Activated naive CD4-positive, alpha-beta T cell treated with Interleukin-2 at 50 U/mL for 16 hours (primary cell): ENCODE data around the gene TCERG1L.
"Not testable (repeated sequence)": the region's sequence is repeated elsewhere in the genome, so short reads cannot be mapped to it uniquely, and the experiment has no call there.

Source experiments
- DNase-seq: peaks from one replicate; pipeline ENCODE4 v3.0.0-alpha.2; 2020

TCERG1L gene

DNA sequence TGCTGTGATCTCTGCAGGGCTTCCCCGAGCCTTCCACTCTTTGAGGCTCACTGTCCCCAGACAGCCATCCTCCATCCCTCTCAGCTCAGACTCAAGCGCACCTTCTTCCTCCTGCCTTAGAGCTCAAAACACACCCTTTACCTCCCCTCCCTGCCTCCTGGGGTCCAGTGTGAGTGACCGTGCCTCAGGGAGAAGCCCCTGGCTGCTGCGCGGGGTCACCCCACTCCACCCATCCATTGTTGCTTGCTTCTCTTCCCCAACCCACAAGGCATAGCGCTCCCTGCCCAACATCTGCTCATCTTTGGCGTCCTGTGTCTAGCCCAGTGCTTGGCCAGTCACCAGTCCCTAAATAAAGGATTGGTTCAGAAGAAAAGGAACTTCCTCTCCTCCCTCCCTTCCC is 170.3 kb downstream of the TCERG1L start:
- no peak for DNase-seq

DNA sequence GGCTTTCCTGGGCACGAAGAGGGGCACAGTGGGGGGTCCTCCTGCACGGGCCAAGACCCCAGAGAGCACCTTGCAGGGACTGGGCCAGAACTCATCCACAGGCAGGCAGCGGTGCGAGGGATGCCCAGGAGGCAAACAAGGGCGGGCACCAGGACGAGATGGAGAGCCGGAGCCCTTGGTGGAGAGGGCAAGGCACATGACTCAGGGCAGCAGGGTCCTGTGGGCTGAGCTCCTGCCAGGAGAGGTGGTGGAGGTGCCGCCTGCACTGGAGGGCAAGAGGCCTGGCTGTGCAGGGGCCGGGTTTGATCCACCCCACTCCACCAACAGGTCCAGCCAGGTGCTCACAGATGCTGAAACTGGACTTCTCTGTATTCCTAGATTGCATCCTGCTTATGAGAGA is 170.9 kb downstream of the TCERG1L start:
- DNase-seq = no peak

DNA sequence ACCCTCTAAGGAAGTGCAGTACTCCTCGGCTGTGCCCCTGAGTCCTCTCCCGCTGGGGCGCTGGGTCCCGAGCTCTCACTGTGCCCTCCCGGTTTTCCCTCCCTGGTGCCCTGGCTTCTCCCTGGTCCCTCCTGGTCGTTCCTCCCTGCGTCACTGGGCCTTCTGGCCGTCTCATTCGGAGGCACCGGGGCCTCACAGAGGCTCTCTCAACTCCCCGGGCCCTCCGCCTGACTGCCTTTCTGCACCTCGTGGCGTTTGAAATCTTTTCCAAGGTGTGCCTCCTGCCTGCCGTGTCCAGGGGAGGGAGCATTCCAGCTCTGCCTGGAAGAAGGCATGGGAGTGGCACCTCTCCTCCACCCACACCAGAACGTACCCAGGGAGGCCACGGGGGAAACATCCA is 174.3 kb downstream of the TCERG1L start:
- DNase-seq = no peak

DNA sequence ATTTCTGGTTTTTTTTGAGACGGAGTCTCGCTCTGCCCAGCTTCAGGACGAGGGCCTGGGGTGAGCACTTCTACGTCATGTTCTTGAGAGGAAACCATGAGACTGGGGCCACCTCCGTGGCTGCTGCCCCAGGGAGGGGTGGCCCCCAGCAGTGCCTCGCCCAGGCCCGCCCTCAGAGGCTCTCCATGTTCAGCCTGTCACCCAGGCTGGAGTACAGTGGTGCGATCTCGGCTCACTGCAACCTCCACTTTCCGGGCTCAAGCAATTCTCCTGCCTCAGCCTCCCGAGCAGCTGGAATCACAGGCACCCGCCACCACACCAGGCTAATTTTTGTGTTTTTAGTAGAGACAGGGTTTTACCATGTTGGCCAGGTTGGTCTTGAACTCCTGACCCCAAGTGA is 175.2 kb downstream of the TCERG1L start:
- DNase-seq = not testable (repeated sequence)

DNA sequence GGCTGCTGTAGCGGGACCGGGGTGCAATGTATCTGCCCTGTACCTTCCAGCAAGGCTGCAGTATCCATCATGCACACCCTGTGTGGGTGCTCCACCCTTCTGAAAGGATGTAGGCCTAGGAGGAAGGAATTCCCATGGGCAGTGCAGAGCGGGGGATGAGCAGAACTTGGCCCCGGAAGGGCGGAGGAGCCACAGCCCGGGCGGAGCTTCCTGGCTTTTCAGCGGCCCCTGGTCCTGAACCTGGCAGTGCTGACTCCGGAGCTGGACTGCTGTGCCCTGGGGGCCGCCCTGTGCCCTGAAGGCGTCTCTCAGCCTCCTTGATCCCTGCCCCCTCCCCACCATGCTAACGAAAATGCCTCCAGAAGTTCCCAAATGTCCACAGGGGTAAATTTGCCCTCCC is 175.8 kb downstream of the TCERG1L start:
- no peak for DNase-seq

DNA sequence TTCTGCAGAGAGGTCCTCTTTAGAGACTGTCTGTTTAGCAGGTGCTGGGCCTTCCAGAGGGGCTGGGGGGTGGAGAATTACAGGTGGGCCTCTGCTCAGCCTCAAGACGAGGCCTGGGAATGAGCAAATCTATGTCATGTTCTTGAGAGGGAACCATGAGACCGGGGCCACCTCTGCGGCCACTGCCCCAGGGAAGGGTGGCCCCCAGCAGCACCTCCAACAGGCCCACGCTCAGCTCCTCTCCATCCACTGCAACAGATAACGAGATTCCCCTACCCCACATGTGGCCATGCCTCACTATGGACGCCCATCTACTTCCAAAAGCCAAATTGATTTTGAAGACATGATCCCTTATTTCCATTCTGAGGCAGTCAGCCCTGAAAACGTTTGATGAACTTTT is 176.9 kb downstream of the TCERG1L start:
- DNase-seq = no peak

DNA sequence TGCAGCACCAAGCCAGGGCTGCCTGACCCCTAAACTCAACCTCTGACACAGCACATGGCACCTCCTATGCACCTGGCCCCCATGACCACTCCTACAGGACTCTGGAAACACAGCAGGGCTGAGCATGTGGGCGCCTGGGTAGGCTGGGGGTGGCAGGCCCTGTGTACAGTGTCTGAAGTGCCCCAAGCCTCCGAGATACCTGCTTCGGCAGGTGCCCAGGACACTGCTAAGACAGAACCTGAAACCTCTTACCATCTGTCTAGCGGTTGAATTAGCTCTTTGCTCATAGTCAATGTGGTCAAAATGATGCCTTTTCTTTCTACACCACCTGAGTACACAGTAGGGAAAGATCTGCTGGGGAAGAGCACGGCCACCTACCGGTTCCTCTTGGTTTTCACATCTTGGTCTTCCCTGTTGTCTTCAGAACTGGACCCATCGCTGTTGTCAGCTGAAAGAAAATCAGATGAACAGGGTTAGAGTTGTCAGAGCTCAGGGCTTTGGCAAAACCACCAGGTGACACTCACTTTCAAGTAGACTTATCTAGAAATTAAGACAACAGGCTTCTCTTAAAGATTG is 177.4 kb downstream of the TCERG1L start:
- no peak for DNase-seq

DNA sequence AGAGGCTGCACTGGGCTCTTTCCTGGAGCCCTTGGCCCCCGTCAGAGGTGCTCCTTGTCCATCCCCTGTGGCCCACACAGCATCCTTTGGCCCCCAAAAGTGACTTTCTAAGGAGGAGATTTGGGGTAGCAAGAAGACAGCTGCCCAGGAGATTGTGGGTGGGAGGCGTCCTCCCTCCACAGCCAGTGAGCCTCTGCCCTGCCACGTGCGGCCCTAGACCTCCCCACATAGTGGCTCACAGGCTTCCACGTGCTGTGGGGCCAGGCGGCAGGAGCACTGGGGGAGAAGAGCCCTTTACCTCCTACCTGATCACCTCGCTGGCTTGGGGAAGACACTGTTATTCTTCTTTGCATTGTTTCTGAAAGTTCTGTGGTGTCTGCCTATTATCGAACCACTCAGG is 178.8 kb downstream of the TCERG1L start:
- no peak for DNase-seq

DNA sequence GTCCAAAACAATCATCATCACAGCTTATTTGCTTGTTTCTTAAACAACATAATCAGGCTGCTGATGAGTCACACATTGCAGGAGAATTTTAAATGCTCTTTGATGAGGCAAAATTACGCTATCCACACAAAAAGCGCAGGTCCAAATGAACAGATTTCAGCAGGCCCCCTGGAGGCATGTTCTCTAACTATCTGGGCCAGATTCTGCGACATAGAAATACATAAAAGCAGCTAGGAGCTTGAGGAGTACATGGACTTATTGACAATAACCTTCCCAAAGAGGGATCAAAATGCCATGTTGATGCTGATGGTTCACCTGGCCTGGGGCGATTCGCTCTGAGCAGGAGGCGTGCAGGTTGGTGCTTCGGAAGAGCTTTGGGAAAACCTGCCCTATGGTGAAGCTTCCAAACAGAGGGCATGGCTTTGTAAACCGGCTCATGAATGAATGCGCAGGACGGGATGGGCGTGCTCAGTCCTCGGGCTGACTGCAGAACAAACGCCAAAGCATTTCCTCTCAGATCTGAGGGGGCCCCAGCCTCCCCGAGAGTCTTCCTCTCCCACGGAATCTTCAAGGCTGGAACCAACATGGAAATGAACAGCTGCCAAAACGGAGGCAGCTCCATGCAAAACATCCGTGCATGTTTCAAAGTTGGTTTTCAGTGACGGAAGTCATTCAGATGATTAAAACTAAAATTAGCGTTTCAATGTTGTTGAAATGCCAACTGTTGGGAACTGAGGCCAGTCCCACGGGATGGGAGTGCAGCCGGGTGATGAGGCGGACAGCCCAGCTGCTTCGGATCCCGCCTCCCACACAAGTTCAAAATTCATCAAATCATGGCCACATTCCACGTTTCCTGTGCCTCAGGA is 179.6 kb downstream of the TCERG1L start:
- DNase-seq = no peak

DNA sequence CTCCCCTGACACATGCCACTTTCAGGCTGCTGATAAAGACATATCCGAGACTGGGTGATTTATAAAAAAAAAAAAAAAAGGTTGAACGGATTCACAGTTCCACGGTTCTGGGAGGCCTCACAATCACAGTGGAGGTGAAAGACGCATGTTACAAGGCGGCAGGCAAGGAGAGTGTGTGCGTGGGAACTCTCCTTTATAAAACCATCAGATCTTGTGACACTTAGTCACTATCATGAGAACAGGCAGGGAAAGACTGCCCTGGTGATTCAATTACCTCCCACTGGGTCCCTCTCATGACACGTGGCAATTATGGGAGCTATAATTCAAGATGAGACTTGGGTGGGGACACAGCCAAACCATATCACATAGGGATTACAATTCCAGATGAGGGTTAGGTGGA is 181.5 kb downstream of the TCERG1L start:
- DNase-seq = no peak

DNA sequence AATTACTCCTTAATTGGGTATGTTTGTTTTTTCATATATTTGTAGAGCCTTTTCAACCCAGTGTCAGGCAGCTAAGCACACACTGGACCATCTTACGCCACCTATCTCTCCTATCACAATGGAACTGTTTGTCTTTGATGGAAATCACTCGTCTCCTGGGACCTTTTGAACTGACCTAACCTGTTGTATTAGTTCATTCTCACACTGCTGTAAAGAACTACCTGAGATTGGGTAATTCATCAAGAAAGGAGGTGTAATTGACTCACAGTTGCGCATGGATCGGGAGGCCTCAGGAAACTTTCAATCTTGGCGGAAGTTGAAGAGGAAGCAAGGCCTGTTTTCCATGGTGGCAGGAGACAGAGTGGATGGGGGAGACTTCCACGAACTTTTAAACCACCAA is 182.0 kb downstream of the TCERG1L start:
- DNase-seq = no peak

DNA sequence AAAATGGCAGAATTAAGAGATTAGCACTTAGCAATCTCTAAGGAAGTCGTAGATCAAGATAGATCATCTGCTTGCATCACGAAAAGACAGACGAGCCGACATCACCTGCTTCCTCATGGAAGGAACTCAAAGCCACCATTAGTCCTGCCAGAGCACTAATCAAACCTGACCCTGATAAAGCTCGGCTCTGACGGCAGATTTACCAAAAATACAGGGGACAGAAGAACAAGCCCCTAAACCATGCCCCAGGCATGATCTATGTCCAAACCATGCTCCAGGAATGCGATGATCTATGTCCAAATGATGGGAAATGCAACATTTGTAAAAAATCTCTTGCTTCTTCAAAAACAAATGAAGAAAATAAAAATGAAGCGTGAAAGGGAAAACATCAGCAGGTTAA is 182.8 kb downstream of the TCERG1L start:
- DNase-seq = no peak

DNA sequence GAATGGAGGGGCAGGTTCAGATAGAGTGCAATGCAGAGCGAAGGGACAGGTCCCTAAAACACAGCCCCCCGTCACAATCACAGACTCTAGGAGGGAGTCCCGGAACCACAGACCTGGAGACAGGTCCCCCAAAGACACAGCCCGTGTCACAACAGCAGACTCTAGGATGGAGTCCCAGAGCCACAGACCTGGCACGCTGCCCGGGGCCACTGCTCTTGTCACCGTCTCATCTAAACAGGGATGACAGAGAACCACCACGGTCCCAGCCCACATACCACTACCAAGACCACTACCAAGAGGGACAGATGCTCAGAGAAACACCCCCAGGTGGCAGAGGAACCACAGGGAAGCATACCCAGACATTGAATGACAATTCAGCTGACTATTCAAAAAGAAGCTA is 183.9 kb downstream of the TCERG1L start:
- no peak for DNase-seq

DNA sequence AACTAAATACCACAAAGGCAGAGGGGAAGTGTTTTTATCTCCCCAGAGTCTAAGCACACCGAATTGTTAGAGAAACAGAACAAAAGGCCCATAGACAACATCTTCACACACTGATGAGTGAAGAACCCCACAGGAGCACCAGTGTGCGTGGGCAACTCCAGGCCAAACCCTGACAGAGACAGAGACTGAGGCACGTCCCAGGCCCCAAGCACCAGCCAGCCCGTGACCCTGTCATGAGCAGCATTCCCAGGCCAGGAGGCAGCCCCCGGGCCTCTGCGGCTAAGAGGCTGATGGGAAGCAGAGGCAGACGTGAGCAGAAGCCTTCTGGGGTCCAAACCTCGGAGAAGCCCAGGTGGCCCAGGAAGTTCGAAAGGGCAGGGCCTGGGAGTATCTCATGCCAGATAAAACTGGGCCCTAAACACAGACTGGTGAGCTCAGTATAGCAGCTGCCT is 184.4 kb downstream of the TCERG1L start:
- DNase-seq = no peak

DNA sequence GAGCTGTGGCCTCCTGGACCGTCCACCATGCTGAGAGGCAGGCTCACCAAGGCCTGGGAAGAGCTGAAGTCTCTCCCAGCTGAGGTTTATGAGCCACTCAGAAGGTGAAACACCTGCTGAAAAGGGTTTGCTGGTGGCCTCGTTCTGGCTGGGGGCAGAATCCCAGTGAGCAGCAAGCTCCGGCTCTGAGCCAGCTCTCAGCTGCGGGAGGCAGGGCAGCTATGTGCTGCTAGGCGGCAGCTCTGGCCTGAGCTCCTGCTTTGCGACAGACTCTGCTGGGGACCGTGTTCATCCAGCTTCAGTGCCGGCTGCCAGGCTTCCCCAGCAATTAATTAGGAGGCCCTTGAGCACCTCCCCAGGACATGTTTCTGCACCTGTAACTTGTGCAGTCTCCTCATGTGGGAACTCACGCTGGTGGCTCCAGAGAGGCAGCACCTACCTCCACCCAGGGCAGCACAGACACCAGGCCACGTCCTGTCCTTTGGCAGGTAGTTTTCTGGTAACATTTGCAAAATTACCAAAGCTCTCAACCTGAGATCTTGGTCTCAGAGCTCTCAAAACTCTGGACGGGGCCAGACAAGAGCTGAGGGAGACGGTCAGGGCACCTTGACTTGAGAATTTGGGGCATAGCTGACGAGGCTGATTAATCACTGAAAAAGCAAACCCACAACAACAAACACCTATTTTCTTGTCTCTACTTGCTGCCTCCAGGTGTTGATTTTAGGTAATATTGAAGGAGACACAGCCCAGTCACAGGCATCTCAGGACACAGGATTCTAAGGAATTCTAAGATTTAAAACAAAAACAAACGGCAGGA is 185.0 kb downstream of the TCERG1L start:
- no peak for DNase-seq

DNA sequence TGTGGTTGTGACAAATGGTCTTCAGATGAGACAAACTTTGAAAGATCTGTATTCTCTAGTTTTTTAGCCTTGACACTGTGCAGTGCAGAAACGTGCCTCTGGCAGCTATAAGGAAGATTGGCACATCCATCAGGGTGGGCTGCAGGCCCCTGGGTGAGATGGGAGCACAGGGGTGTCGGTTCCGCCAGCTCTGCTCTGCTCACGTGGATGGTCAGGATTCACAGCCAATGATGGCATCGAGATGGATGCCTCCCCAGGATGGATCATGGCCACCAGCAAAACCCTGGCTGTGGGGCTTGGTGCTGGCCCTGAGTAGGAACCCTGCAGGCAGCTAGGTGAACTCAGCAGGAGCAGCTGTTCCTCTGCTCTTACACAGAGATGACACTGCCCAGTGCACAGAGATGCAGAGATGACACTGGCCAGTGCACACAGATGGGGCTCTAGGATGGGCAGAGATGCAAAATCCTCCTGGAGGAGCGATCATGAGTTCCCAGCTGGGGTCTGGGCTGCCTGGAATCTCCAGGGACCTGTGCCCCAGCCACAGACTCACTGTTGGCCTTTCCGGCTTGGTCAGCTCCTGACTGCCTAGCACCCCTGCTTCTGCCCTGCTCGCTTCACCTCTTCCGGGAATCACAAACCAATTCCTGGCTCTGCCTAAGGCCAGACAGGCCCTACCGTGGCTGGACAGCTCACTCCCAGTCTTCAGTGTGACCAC is 185.9 kb downstream of the TCERG1L start:
- DNase-seq = no peak

DNA sequence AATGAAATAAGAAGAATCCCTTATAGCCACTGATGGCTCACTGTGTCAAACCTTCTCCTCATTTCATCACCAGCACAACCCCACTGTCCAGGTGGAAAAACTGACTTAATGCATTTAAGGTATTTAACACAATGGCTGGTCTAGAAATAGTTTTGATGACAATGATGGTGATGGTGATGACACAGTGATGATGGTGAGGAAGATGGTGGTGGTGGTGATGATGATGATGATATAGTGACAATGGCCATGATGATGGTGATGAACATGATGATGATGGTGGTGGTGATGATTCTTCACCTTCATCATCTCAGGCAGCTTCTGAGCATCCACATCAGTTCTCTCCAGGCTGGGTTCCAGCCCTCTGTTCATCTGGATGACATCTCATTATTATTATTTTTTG is 186.6 kb downstream of the TCERG1L start:
- no peak for DNase-seq

DNA sequence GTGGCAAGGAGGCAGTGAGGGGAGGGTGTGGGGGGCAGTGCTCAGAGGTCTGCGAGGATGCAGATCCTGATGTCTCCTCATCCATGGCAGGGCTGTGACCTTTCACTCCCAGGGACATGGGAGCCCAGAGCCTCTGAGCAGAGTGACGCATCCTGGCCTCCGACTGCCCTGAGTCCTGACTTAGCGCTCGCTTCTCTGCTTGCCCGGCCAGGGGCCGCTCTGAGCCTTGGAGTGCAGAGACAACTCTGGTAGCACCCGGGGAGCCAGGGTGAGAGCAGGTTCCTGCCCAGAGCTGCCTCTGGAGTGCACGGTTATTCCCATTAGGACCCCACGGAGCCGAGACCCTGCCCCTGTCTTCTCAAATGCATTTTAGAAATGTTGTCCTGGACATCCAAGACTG is 188.0 kb downstream of the TCERG1L start:
- DNase-seq = no peak

DNA sequence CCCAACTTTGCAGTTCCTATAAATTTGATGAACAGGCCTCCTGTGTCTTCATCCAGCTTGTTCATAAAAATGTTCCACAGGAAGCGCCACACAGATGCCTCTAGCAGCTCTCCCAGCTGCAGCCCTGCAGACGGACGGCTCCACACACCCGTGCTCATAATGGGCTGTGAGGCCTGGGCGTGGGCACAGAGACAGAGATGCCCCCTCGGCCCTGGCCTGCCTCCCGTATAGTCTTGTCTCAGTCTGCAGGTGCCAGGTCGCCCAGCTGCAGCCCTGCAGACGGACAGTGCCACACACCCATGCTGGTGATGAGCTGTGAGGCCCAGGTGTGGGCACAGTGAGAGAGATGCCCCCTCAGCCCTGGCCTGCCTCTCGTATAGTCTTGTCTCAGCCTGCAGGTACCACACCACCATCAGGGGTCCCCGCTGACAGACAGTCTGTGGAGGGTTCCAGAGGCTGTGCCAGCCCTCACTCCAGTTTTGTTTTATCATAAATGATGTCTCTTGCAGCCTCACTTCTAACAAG is 189.9 kb downstream of the TCERG1L start:
- DNase-seq = no peak

DNA sequence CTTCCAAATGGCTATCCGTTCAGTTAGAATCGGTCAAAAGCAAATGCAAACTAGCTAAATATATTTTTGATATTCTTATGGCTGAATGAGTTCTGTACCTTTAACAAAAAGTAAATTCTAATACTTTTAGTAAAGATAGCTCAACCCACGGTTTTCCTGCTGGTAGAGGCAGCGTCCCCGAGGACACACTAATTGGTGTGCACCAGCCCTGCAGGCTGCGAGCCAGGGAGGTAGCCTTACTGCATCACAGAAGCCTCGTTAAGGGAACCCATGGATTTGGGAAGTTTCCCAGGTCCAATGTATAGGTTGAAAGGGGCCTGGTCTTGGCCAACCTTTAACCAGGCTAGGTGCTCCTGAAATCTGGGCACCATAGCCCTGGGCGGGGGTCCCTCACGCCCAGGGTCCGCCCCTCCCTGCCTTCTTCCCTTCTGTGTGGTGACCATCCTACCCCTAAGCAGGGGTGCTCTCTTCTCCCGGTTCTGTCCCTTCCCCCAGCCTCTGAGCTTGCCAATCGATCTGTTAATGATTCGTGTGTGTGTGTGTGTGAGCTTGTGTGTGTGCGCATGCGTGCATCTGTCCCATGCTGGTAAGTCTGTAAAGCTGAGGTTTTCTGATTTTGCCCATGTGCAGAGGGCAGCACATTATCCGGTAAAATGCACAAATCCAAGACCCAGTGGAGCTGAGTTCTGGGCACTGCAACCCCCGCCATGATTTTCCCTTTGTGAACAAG is 191.7 kb downstream of the TCERG1L start:
- DNase-seq = no peak

DNA sequence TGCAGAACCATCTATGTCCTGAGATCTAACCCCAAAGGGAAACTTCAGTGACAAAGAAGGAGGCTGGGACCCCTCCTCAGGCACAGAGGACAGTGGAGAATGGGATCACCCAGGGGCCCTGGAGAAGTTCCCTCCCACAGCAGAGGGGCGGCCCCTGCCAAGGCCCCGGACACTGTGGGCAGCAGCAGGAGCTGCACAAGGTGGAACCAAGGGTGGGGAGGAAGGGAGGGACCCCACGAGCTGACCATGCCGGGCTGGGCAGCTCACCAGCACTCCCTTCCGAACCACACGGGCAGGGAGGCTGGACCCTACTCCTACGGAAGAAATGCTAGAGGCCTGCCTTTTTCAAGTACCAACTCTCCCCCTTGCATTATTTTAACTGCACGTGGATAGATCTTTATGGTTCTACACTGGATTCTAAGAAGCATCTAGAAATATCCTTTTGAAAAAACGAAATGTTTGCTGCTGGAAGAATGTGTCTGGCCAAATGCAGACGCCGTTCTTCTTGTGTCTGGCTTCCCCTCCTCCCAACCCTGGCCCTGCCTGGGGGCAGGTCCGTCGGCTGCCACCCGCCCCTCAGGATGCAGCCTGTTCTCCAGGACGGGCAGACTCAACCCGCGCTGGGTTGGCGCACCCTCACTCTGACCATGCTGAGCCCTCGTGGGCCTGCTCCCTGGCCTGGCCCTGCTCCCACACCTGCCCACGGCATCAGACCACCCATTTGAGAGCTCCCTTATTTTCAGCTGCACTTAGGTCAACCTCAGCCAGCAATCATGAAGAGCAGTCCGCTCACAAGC is 193.9 kb downstream of the TCERG1L start:
- DNase-seq = no peak
